Hematopoietic multipotent progenitor cell treated with erythropoietin and hydrocortisone succinate and interleukin-3 and kit ligand, for 6 days (in vitro differentiated cells): ENCODE measurements around the gene VGLL3.
"Not testable (repeated sequence)": the region's sequence is repeated elsewhere in the genome, so short reads cannot be mapped to it uniquely, and the experiment has no call there.

ENCODE experiments used
- DNase-seq: peaks from one replicate; pipeline ENCODE4 v3.0.0-alpha.2; 2015

The VGLL3 gene

GRCh38 chr3:86990734-86991481 lies at the start of gene VGLL3:
Gene VGLL3, minus strand, starts transcription at chr3:86991149. Its CDS starts 406 bp downstream, at chr3:86990743.
- peak; percentile 26 for DNase-seq

GRCh38 chr3:87037652-87038051 lies 46.7 kb upstream of the VGLL3 start:
- no peak for DNase-seq

- no peak for DNase-seq
Measured at GRCh38 chr3:87036671-87037070, 45.7 kb upstream of the VGLL3 start.

GRCh38 chr3:87035339-87035738 lies 44.4 kb upstream of the VGLL3 start:
- DNase-seq, result no peak

- DNase-seq, result no peak
Measured at GRCh38 chr3:87033205-87033604, 42.3 kb upstream of the VGLL3 start.

GRCh38 chr3:87025661-87026645 lies 35.0 kb upstream of the VGLL3 start:
- DNase-seq, result no peak

- DNase-seq, result not testable (repeated sequence)
Measured at GRCh38 chr3:87017370-87017769, 26.4 kb upstream of the VGLL3 start.

- DNase-seq, result no peak
Measured at GRCh38 chr3:87009271-87009670, 18.3 kb upstream of the VGLL3 start.

- DNase-seq, result peak; percentile 35
Measured at GRCh38 chr3:87006844-87007439, 16.0 kb upstream of the VGLL3 start.

- DNase-seq, result no peak
Measured at GRCh38 chr3:87004883-87005282, 13.9 kb upstream of the VGLL3 start.

- DNase-seq, result no peak
Measured at GRCh38 chr3:87002346-87002745, 11.4 kb upstream of the VGLL3 start.

- DNase-seq, result no peak
Measured at GRCh38 chr3:87001473-87002098, 10.6 kb upstream of the VGLL3 start.

GRCh38 chr3:87000940-87001339 lies 10.0 kb upstream of the VGLL3 start:
- DNase-seq, result no peak

- no peak for DNase-seq
Measured at GRCh38 chr3:86998569-86998968, 7.6 kb upstream of the VGLL3 start.

GRCh38 chr3:86996261-86996955 lies 5.5 kb upstream of the VGLL3 start:
- no peak for DNase-seq

- no peak for DNase-seq
Measured at GRCh38 chr3:86995537-86995936, 4.6 kb upstream of the VGLL3 start.

GRCh38 chr3:86993704-86994103 lies 2.8 kb upstream of the VGLL3 start:
- DNase-seq, result no peak

- DNase-seq, result no peak
Measured at GRCh38 chr3:86991840-86992435, 989 bp upstream of the VGLL3 start.

GRCh38 chr3:86991482-86991815 lies 500 bp upstream of the VGLL3 start:
- DNase-seq, result no peak

- DNase-seq, result no peak
Measured at GRCh38 chr3:86990012-86990733, 776 bp downstream of the VGLL3 start.

GRCh38 chr3:86989611-86990010 lies 1.3 kb downstream of the VGLL3 start:
- no peak for DNase-seq
